GM19397 (cell line): Measurements from ENCODE around the gene GJA1.
"Not testable (repeated sequence)": the region's sequence is repeated elsewhere in the genome, so short reads cannot be mapped to it uniquely, and the experiment has no call there.

Source experiments
- ATAC-seq: cut with Tn5 transposase; IDR thresholded peaks from one replicate; pipeline ENCODE4 v1.9.1; 2021; ENCODE audit warnings: mild to moderate bottlenecking, moderate library complexity; ENCODE audit not compliant: unreplicated experiment

The GJA1 gene

DNA sequence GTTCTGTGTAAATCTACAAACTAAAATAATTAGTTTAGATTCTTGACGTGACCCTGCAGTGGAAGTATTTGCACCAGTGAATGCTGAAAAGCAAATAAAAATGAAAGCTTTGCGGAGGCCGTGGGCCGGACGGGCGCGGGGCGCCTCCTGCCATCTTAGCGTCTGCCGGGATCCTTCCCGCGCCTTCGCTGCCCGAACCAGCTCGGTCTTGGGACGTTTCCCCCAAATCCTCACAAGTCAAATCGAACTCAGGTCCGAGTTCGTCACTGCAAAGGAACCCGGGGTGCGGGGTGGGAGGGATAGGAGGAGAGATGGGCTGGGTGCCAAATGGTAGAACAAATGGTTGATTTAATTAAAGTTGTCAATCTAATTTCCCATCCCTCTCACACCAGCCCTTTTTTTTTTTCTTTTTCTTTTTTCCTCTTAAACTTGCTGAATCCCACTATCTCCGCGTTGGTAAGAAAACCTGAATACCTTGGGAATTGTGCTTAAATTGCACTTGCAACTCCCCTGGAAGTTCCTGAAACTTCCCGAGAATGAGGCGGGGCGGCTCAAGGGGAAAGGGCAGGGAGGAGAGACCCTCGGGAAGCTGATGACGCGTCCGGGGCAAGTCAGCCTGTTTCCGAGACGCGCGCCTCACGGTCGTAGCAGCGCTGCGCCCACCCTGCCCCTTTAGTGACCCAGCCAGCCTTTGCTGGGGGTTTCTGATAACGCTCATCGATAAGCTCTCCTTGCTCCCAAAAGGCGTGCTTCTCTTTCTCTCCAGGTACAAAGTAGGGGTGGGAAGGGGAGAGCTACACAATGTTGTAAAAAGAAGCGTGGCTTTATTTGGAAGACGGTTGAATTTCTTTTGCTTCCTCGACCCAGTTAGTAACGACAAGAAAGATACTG is 1.8 kb downstream of the GJA1 start:
- no peak for ATAC-seq

DNA sequence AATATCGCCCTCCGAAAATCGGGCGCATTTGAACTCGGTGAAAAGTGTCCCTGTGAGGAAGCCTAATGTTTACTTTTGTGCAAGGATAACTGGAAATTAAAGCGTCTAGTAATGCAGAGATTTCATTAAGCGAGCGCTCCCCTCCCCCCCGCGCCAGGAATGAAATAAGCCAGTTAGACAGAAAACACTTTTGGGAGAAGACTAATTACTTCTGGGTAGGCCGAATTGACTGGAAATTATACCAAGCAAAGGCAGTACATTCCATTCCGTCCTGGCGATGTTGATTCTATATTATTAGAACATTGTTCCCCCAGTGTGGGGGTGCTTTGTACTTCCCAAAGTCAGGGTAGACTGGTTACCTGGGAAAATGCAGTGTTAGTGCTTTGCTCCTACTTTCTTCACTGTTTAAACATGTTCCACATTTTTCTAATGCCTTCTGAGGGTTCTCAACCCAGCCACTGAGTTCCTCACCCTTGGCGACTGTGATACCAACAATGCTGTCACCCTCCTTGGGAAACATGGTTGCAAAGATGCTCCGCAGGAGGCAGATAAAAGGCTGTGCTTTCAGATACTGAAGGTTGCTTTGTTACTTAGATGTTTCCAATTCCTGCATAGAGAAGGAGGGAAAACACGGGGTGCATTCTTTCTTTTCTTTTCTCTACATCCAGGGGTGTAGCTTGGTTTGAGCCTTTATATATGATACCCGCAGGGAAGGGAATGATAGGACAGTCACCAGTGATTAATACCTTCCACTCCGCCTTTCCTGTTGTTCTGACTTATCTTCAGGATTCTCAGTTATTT is 2.6 kb downstream of the GJA1 start:
- ATAC-seq: no peak

DNA sequence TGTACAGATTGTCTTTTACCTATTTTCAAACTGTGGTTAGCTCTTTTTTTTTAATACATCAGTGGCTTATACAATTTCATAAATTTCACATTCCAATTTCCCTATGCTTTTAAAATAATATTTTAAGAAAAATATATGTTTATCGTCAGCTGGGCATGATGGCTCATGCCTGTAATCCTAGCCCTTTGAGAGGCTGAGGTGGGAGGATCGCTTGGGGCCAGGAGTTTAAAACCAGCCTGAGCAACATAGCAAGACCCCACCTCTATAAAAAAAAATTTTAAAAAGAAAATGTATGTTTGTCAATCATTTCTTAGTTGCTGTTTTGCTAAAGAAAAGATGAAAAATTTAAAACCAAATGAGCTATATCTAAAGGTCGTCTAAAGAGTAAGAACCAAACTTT is 3.4 kb downstream of the GJA1 start:
- ATAC-seq: no peak

DNA sequence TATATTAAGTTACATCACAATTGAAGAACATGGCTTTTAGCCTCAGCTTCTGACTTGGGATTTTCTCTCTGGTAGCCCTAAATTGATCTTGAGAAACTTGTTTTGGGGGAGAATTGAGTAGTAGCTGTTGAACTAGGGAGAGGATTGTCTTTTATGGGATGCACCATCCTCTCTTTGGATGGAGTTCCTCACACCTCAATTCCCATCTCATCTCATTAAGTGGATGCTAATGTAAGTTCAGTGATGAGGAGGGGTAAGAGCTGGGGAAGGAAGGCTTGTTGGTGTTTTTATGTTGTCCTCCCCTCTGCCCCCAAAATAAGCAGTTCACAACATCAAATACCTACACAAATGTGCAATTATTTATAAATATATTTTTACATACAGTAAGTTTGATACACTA is 4.0 kb downstream of the GJA1 start:
- ATAC-seq: no peak

DNA sequence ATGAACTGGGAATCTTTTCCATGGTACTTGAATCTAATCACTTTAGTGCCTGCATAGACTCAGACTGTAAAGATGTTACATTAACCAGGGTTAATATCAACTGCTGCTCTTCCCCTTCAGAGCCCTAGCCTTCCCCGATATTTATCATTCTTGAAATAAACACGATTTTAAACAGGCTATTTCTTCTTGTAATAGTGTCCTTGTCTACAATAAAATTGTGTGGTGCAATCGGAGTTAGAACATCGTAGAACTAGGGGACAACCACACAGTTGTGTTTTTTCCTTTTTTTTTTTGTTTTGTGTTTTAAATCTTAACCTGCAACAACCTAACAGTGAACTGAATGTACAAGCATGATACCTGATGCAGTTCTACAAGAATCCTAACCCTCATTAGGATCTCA is 4.5 kb downstream of the GJA1 start:
- no peak for ATAC-seq

DNA sequence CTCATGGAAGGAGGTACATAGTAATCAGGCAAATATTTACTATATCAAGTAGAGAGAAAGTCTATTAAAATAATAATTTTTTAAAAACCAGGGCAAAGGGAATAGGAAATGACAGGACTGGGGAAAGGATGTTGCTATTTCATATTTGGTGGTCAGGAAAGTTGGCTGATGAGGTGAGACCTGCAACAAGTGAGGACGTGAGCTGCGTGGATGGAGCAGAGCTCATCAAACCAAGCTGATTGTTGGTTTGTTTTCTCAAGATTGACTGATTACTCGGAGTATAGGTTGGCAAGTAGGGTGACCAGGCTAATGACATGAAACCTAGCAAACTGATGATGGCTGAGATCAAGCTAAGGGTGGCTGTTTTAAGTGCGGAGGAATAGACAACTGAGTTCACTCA is 6.0 kb downstream of the GJA1 start:
- ATAC-seq: no peak

DNA sequence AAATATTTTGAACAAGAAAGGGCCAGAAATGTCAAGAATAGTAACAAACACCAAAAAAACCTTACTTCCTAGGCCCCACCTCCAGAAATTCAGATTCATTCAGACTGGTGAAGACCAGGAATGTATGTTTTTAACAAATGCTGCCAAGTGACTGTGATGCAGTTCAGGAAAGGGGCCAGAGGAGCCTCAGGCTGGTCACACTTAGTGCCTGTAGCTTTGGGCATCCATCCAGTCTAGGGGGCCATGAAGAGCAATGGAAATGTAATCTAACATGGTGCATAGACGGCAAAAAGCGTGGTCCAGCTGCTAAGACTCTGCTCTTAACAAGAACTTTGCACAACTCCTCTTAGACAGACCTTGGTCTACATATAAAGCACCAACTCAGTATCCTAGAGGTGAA is 7.1 kb downstream of the GJA1 start:
- no peak for ATAC-seq

DNA sequence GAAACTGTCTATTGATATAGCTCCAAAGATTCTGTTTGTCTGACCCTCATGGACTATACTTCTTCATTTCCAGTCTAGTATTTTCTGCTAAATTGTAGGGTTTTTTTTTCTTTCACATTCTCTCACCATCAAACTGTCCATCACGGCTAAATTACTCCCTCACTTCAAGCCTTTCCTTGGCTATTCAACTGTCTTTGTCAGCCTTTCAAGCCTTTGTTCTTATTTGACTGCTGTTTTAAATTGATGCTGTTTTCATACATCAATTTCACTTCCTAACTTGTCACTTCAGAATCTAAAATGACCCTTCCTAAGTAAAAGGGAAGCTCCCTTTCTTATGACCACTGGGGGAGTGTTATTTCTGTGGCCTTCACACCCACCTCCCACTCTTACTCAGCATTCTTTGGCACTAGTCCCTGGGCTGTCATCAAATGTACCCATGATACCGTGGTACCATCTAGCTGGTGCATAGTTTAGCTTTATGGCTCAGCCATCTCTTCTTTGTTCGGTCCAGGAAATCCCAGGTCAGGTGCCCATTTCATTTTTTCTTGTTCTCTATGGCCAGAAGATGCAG is 8.6 kb downstream of the GJA1 start:
- no peak for ATAC-seq

DNA sequence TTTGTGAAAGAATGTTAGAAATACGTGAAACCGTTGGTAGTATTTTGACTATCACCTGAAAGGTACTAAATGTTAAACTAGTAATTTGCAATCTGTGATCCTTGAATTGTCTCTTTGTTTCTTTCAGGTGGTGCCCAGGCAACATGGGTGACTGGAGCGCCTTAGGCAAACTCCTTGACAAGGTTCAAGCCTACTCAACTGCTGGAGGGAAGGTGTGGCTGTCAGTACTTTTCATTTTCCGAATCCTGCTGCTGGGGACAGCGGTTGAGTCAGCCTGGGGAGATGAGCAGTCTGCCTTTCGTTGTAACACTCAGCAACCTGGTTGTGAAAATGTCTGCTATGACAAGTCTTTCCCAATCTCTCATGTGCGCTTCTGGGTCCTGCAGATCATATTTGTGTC is 11.3 kb downstream of the GJA1 start:
- ATAC-seq: not testable (repeated sequence)

DNA sequence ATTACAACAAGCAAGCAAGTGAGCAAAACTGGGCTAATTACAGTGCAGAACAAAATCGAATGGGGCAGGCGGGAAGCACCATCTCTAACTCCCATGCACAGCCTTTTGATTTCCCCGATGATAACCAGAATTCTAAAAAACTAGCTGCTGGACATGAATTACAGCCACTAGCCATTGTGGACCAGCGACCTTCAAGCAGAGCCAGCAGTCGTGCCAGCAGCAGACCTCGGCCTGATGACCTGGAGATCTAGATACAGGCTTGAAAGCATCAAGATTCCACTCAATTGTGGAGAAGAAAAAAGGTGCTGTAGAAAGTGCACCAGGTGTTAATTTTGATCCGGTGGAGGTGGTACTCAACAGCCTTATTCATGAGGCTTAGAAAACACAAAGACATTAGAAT is 12.3 kb downstream of the GJA1 start:
- not testable (repeated sequence) for ATAC-seq

DNA sequence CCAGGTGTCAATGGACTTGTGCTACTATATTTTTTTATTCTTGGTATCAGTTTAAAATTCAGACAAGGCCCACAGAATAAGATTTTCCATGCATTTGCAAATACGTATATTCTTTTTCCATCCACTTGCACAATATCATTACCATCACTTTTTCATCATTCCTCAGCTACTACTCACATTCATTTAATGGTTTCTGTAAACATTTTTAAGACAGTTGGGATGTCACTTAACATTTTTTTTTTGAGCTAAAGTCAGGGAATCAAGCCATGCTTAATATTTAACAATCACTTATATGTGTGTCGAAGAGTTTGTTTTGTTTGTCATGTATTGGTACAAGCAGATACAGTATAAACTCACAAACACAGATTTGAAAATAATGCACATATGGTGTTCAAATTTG is 13.1 kb downstream of the GJA1 start:
- not testable (repeated sequence) for ATAC-seq

DNA sequence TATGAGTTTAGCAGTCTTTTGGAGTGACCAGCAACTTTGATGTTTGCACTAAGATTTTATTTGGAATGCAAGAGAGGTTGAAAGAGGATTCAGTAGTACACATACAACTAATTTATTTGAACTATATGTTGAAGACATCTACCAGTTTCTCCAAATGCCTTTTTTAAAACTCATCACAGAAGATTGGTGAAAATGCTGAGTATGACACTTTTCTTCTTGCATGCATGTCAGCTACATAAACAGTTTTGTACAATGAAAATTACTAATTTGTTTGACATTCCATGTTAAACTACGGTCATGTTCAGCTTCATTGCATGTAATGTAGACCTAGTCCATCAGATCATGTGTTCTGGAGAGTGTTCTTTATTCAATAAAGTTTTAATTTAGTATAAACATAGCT is 13.9 kb downstream of the GJA1 start:
- no peak for ATAC-seq

DNA sequence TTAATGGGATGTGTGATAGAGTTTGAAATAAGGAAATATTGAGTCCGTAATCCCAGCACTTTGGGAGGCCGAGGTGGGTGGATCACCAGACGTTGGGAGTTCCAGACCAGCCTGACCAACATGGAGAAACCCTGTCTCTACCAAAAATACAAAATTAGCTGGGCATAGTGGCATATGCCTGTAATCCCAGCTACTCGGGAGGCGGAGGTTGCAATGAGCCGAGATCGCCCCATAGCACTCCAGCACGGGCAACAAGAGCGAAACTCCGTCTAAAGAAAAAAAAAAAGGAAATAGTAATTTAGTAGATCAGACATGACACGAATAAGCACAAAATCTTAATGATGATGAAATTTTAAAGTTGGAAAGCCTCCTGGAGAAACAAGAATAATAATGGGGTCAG is 14.8 kb downstream of the GJA1 start:
- no peak for ATAC-seq

DNA sequence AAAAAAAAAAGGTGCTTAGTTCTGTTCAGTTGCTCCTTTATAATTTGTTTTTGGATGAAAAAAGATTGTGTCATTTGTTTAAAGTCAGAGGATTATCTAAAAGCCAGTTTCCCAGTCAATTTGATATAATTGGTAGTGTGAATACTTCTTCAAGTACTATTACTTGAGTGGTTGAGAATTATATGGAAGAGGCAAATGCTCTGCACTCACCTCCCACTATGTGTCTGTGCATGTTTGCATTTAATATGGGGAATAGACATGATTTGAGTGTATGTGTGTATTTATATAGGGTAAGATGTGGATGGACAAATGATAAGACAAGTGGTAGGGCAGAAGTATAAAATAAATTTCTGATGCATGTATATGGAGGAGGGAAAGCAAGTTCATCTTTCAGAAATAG is 15.8 kb downstream of the GJA1 start:
- no peak for ATAC-seq

DNA sequence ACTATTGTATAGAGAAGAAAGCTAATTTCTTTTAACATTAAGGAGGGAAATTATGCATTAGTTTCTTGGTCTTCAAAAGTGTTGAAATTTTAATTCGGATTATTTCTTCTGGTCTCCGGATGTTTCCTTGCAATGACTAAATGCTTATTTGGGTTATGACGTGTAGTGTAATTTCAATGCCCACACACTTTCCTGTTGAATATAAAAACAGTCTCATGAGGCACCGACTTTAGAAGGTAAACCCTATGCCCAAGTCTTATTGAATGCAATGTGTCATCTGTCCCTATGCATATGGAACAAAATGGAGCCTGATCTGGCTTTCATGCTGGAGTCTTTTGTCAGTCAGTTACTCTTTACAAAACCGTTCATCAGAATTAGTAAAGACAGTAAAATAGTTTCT is 17.7 kb downstream of the GJA1 start:
- ATAC-seq: no peak

DNA sequence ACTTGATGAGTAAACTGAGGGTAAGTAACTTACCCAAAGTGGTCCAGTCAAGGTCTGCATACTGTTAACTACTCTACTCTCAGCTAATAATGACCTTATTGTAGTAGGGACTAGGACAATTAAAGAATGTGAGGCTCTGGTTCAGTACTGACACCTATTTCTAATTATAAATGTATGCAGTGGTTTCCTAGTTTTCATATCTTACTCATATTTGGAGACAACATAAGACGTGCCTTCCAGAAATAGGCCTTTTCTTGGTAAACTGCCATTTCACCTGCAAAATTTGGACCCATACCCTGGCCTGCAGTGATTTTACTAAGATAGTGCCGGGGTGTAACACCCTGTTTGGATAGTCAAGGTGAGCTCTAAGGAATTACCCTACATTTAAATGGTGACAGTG is 24.7 kb downstream of the GJA1 start:
- ATAC-seq: no peak

DNA sequence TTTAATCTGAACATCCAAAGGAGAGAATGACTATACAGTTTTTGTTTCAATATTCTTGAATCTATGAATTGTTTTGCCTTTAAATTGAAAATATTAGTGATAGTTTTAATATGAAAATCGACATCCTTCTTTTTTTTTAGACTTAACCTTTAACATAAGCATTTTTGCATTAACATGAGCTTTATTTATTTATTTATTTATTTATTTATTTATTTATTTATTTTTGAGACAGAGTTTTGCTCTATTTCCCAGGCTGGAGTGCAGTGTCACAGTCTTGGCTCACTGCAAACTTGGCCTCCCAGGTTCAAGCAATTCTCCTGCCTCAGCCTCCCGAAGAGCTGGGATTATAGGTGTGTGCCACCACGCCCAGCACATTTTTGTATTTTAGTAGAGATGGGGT is 27.6 kb downstream of the GJA1 start:
- ATAC-seq: no peak

DNA sequence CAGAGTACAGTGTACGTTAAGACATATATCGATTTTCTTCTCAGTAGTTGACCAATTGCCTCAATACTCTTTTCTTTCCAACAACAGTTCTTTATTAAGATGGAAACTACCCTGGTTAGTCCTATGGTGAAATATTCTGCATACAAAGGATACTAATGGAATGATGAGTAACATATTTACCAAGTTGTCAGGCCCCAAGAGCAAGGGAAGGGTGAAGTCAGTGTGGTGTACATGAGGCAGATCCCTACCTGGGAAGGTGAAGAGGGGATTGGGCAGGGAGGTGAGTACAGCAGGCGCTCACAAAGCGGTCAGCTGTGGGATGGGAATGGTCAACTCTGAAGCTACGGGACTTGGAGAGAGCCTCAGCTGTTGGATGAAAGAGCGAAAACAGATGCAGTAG is 29.7 kb downstream of the GJA1 start:
- no peak for ATAC-seq

DNA sequence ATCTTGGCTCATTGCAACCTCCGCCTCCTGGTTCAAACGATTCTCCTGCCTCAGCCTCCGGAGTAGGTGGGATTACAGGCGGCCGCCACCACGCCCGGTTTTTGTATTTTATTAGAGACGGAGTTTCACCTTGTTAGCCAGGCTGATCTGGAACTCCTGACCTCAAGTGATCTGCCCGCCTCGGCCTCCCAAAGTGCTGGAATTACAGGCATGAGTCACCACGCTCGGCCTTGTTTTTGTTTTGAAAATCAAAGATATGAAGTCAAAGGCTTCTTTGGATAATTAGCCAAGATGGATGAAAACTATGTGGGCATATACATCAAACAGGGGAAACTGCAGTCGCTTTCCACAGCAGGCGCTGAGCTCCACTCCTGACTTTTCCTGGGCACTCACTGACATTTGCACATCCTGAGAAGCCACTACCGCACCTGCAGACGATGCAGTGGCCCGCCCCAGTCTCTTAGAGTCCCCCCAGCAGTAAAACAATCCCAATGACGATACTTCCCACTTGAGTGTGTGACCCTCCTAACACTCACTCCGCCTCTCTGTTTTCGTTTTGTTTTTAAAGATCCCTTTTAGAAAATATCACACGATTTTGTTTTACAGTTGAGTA is 44.1 kb downstream of the GJA1 start:
- ATAC-seq: no peak

DNA sequence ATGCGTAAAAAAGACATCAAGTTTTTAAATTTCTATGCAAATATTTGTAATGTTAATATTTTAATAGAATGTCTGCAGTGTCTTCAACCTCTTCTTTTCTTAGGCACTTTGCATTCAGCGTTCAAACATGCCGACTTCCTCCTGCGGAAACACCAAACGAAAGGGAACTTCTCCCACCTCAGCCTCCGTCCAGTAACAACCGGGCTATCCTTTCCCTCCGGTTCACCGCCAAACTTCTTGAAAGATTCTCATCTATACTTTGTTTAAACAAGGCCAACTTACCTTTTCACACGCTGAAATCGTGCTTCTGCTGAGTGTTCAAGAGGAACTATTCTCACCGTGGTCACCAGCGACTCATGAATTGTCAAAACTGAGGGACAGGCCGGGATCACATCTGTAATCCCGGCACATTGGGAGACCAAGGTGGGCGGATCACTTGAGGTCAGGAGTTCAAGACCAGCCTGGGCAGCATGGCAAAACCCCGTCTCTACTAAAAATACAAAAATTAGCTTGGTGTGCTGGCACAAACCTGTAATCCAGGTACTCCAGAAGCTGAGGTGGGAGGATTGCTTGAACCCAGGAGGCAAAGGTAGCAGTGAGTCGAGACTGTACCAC is 44.8 kb downstream of the GJA1 start:
- ATAC-seq: no peak
